Karpas-422 (cell line): ENCODE measurements around the gene DIP2B. TPM values are rescaled to one million over a fixed set of nuclear protein-coding genes. Genes with fewer than 3 reads are reported as not detected.

Source experiments
- DNase-seq: peaks from one replicate; pipeline ENCODE4 v3.0.0-alpha.2; 2015
- H2AFZ ChIP-seq: fragments of 200-600 bp; sonication (generic); 2 replicates; pipeline ENCODE4 v1.6.1; 2014; ENCODE audit warnings: antibody characterized with exemption, low read length, mixed read lengths
- H3K27ac ChIP-seq: fragments of 200-600 bp; sonication (generic); 2 replicates; pipeline ENCODE4 v1.5.1; 2014; ENCODE audit warnings: mild to moderate bottlenecking, low read length, moderate library complexity
- H3K27me3 ChIP-seq: fragments of 200-600 bp; sonication (generic); 2 replicates; pipeline ENCODE4 v1.6.1; 2014; ENCODE audit warnings: low read length, mixed read lengths
- H3K36me3 ChIP-seq: fragments of 200-600 bp; sonication (generic); 2 replicates; pipeline ENCODE4 v1.6.1; 2014; ENCODE audit warnings: low read length, mixed read lengths; ENCODE audit not compliant: insufficient read depth
- H3K4me1 ChIP-seq: fragments of 200-600 bp; sonication (generic); 2 replicates; pipeline ENCODE4 v1.6.1; 2014; ENCODE audit warnings: mild to moderate bottlenecking, low read length, mixed read lengths
- H3K4me2 ChIP-seq: fragments of 200-600 bp; sonication (generic); 2 replicates; pipeline ENCODE4 v1.6.1; 2014; ENCODE audit warnings: low read length, low read depth, mild to moderate bottlenecking; ENCODE audit not compliant: poor library complexity, severe bottlenecking
- H3K4me3 ChIP-seq: fragments of 200-600 bp; sonication (generic); 2 replicates; pipeline ENCODE4 v1.5.1; 2014; ENCODE audit warnings: mild to moderate bottlenecking, antibody characterized with exemption, low read length, mixed read lengths
- H3K79me2 ChIP-seq: fragments of 200-600 bp; sonication (generic); 2 replicates; pipeline ENCODE4 v1.6.1; 2014; ENCODE audit warnings: mild to moderate bottlenecking, low read length, mixed read lengths
- H3K9ac ChIP-seq: fragments of 200-600 bp; sonication (generic); 2 replicates; pipeline ENCODE4 v1.6.0; 2014; ENCODE audit warnings: low read length
- H3K9me2 ChIP-seq: fragments of 200-600 bp; sonication (generic), shearing (Covaris generic); replicated peaks from 2 replicates; pipeline ENCODE4 v1.6.0; 2014; ENCODE audit warnings: mild to moderate bottlenecking, low read length, moderate library complexity; ENCODE audit not compliant: insufficient read depth
- H3K9me3 ChIP-seq: fragments of 300-700, 200-600 bp; sonication (generic); 2 replicates; pipeline ENCODE4 v1.6.1; 2014; ENCODE audit warnings: low read length, mixed read lengths
- H4K20me1 ChIP-seq: fragments of 200-600 bp; sonication (generic); 2 replicates; pipeline ENCODE4 v1.6.1; 2014; ENCODE audit warnings: mild to moderate bottlenecking, antibody characterized with exemption, low read length, low read depth; ENCODE audit not compliant: insufficient read depth
- total RNA-seq: library from RNA; depleted of rRNA; stranded (reverse); fragments of >200 nt; shearing (Covaris generic); gene quantifications from 2 replicates; pipeline ENCODE4 v1.2.3, GENCODE V29; 2014; ENCODE audit warnings: low replicate concordance

DIP2B gene
- total RNA-seq, 1 experiment from 2014 or later, result 37.5 TPM

- H3K27ac ChIP-seq, result no peak overlapping the region
- no peak overlapping the region for H3K4me2 ChIP-seq
- no peaks in the 10 kb centered on the region for H3K9me2 ChIP-seq
- no peak for DNase-seq
- no peaks in the 10 kb centered on the region for H3K9me3 ChIP-seq
- H4K20me1 ChIP-seq, result no peaks in the 10 kb centered on the region
- peaks cover 6% of the 10 kb centered on the region; the same call in 1 of the 2 replicates for H3K4me1 ChIP-seq
- no peaks in the 10 kb centered on the region for H3K27me3 ChIP-seq
- H3K79me2 ChIP-seq, result no peaks in the 10 kb centered on the region
- no peak overlapping the region for H2AFZ ChIP-seq
- no peak overlapping the region for H3K9ac ChIP-seq
- H3K4me3 ChIP-seq, result no peak overlapping the region
- peaks cover 13% of the 10 kb centered on the region for H3K36me3 ChIP-seq
Observed at GRCh38 chr12:50746431-50746830, 241.6 kb downstream of the DIP2B start.

- H3K9me2 ChIP-seq, result no peaks in the 10 kb centered on the region
- H2AFZ ChIP-seq, result no peak overlapping the region
- H4K20me1 ChIP-seq, result no peaks in the 10 kb centered on the region
- H3K4me3 ChIP-seq, result no peak overlapping the region
- H3K9ac ChIP-seq, result no peak overlapping the region
- H3K27ac ChIP-seq, result no peak overlapping the region
- peaks cover 6% of the 10 kb centered on the region; the same call in 1 of the 2 replicates for H3K4me1 ChIP-seq
- no peak overlapping the region for H3K4me2 ChIP-seq
- no peak for DNase-seq
- peaks cover 13% of the 10 kb centered on the region for H3K36me3 ChIP-seq
- no peaks in the 10 kb centered on the region for H3K27me3 ChIP-seq
- no peaks in the 10 kb centered on the region for H3K79me2 ChIP-seq
- no peaks in the 10 kb centered on the region for H3K9me3 ChIP-seq
Observed at GRCh38 chr12:50747817-50748216, 243.0 kb downstream of the DIP2B start.

- Histone ChIP-seq H3K27me3 (no peaks in the 10 kb centered on the region), H3K79me2 (no peaks in the 10 kb centered on the region), H3K36me3 (peaks cover 13% of the 10 kb centered on the region), H2AFZ (no peak overlapping the region), H3K4me3 (no peak overlapping the region), H3K4me1 (peaks cover 6% of the 10 kb centered on the region; the same call in 1 of the 2 replicates), H3K4me2 (no peak overlapping the region), H3K9me3 (no peaks in the 10 kb centered on the region), H4K20me1 (no peaks in the 10 kb centered on the region), H3K9me2 (no peaks in the 10 kb centered on the region), H3K27ac (no peak overlapping the region), H3K9ac (no peak overlapping the region)
- no peak for DNase-seq
Observed at GRCh38 chr12:50749459-50749882, 244.7 kb downstream of the DIP2B start.

GRCh38 chr12:50750366-50750765 is 245.6 kb downstream of the DIP2B start:
- Histone ChIP-seq H3K27me3 (no peaks in the 10 kb centered on the region), H3K4me2 (no peak overlapping the region), H4K20me1 (no peaks in the 10 kb centered on the region), H3K27ac (no peak overlapping the region), H3K9ac (no peak overlapping the region), H2AFZ (no peak overlapping the region), H3K4me3 (no peak overlapping the region), H3K36me3 (peaks cover 9% of the 10 kb centered on the region; the same call in 1 of the 2 replicates), H3K9me2 (no peaks in the 10 kb centered on the region), H3K4me1 (peaks cover 2% of the 10 kb centered on the region; the same call in 1 of the 2 replicates), H3K9me3 (no peaks in the 10 kb centered on the region), H3K79me2 (no peaks in the 10 kb centered on the region)
- DNase-seq, result no peak

GRCh38 chr12:50751948-50752721 is 247.3 kb downstream of the DIP2B start:
- 0 out of 2 replicates have a peak, but pooled peaks cover 3% of the 10 kb centered on the region for H3K36me3 ChIP-seq
- no peaks in the 10 kb centered on the region for H3K9me3 ChIP-seq
- H3K27me3 ChIP-seq, result no peaks in the 10 kb centered on the region
- H4K20me1 ChIP-seq, result no peaks in the 10 kb centered on the region
- H3K9me2 ChIP-seq, result no peaks in the 10 kb centered on the region
- H3K4me3 ChIP-seq, result no peak overlapping the region
- no peak overlapping the region for H3K4me2 ChIP-seq
- H3K4me1 ChIP-seq, result no peaks in the 10 kb centered on the region
- H3K79me2 ChIP-seq, result no peaks in the 10 kb centered on the region
- no peak overlapping the region for H3K27ac ChIP-seq
- no peak for DNase-seq
- H2AFZ ChIP-seq, result no peak overlapping the region
- H3K9ac ChIP-seq, result no peak overlapping the region

GRCh38 chr12:50753232-50753769 is 248.5 kb downstream of the DIP2B start:
- Histone ChIP-seq H3K79me2 (no peaks in the 10 kb centered on the region), H2AFZ (no peak overlapping the region), H3K4me2 (no peak overlapping the region), H3K9ac (no peak overlapping the region), H3K27me3 (no peaks in the 10 kb centered on the region), H3K27ac (no peak overlapping the region), H3K4me3 (no peak overlapping the region), H3K4me1 (no peaks in the 10 kb centered on the region), H3K36me3 (no peaks in the 10 kb centered on the region), H4K20me1 (no peaks in the 10 kb centered on the region), H3K9me2 (no peaks in the 10 kb centered on the region), H3K9me3 (no peaks in the 10 kb centered on the region)
- DNase-seq, result no peak

- Histone ChIP-seq H3K27ac (peak within 1 kb of the TSS; percentile 90), H3K9me2 (no peaks in the 10 kb centered on the region), H3K9me3 (no peaks in the 10 kb centered on the region), H4K20me1 (no peaks in the 10 kb centered on the region), H3K4me3 (peak within 1 kb of the TSS; percentile 84), H2AFZ (peak within 1 kb of the TSS; percentile 10; the same call in 1 of the 2 replicates), H3K79me2 (peaks cover 60% of the 10 kb centered on the region), H3K36me3 (no peaks in the 10 kb centered on the region), H3K4me2 (peak within 1 kb of the TSS; percentile 97), H3K9ac (peak within 1 kb of the TSS; percentile 98), H3K4me1 (peaks cover 23% of the 10 kb centered on the region), H3K27me3 (no peaks in the 10 kb centered on the region)
- DNase-seq, result peak; percentile 97
Observed at GRCh38 chr12:50763639-50764285, 259.0 kb downstream of the DIP2B start, which contains the start of gene ATF1. ATF1 (plus strand) TSS chr12:50764101; CDS start chr12:50780146, 16,045 bp downstream.
